Stimulated activated CD4-positive, alpha-beta T cell treated with anti-CD3 and anti-CD28 coated beads, Interleukin-4, amount 100 ng/mL, for 48 hours (primary cell): ENCODE measurements around the gene TESMIN.

Source experiments
- DNase-seq, 2 donors: peaks; one replicate each; pipeline ENCODE4 v3.0.0-alpha.2; 2020; ENCODE audit warnings: low read depth in 2 of 2

The TESMIN gene

DNA sequence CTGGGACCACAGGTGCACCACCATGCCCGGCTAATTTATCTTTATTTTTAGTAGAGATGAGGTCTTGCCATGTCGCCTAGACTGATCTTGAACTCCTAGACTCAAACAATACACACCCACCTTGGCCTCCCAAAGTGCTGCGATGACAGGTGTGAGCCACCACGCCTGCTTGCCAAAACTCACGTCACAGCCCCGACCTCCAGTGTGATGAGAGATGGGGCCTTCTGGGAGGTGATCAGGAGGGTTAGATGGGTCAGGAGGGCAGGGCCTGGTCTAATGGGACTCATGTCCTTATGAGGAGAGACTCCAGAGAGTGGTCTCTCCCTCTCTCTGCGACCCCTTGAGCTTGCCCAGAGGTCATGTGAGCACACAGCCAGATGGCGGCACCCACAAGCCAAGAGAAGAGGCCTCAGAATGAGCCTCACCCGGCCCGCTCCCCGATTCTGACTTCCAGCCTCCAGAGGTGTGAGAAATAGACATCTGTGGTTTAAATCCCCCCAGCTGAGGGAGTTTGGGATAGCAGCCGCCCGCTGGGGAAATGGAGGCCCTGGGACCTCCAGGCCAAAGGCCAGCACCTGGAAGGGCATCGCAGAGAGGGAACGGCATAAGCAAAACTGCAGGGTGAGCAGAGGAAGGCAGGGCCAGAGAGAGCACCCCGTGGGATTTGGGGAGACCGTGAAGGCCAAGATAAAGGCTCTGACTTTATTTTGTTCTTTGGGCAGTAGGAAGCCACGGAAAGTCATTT, 91.1 kb downstream of the TESMIN start:
- DNase-seq = no peak

DNA sequence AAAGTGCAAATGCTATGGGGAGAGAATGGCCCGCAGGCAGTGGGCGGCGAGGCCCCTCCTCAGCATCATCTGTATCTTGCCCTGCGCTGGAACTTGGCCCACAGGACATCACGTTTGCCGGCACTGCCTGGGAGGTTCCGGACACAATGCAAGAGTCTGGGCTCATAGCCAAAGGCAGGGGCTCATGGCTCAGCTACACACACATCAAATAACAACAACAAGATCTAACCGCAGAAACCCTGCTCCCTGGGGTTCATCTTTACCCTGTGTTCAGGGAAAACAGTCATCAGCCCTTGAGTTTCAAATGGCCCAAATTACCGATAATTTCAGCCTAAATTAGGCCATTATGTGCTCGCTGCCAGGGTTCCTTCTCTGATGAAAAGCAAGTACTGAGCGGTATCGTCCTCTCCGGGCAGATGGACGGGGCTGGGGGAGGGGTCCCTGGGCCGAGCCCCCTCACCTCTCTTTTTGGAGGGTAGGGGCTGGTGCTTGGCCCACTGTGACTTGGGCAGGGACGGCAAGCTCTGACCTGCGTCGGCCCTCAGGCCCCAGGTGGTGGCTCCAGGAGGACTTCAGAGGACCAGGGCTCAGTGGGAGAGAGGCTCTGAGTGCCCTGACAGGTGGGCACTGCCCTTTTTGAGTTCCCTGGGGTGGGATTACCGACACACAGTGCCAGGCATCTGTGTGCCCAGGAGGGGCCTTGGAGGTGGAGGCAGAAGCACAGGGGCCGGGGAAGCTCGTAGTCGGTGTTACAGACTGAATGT, 92.0 kb downstream of the TESMIN start:
- DNase-seq = no peak

DNA sequence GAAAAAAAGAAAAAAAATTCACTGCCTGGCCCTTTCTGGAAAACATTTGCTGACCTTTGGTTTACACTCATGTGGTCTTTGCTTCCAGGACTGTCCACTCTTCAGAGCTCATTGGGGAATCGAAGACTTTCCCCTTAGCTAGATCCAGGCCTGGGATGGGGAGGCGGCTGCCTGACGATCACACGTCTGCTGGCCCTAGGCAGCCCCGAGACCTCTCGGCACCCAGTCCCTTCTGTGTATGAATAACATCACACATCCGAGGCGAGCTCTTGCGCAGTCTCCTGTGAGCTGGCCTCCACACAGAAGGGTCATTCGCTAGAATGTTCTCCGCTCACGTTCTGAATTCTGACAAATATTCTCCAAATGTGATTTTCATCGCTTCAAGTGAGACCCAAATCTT, 92.7 kb downstream of the TESMIN start:
- DNase-seq = no peak

DNA sequence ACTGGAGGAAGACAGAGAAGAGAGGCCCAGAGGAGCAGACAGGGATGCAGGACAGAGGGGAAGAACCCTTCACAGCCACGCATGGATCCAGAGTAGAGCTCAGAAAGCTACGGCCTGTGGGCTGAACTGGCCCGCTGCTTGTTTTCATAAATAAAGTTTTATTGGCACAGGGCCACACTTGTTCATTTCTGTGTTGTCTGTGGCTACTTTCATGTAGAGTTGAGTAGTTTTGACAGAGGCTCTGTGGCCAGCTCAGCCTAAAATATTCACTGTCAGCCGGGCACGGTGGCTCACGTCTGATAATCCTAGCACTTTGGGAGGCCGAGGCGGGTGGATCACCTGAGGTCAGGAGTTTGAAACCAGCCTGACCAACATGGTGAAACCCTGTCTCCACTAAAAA, 93.2 kb downstream of the TESMIN start:
- DNase-seq = no peak
